K562 (cell line): ENCODE data around the gene NPM3. TPM values are rescaled to one million over a fixed set of nuclear protein-coding genes. Genes with fewer than 3 reads are reported as not detected.
A peak's percentile ranks its signal among the peaks of the same experiment; 100 is the strongest.

Experiments used
- C11orf30 ChIP-seq: fragments of 450-650 bp; IDR thresholded peaks from 2 replicates; pipeline ENCODE4 v1.6.1; 2016; ENCODE audit warnings: low read depth, mild to moderate bottlenecking
- CREB3 ChIP-seq: fragments of 450-650 bp; conservative IDR thresholded peaks from 2 replicates; pipeline ENCODE4 v1.6.1; 2016; ENCODE audit warnings: missing genetic modification characterization, low read depth, mild to moderate bottlenecking, missing compliant biosample characterization, moderate library complexity
- HDGF ChIP-seq: fragments of 450-650 bp; IDR thresholded peaks from 2 replicates; pipeline ENCODE4 v1.6.1; 2016
- KAT8 ChIP-seq: fragments of 450-650 bp; IDR thresholded peaks from 2 replicates; pipeline ENCODE4 v1.6.1; 2016; ENCODE audit warnings: low read depth, mild to moderate bottlenecking
- PKNOX1 ChIP-seq: fragments of 450-650 bp; IDR thresholded peaks from 2 replicates; pipeline ENCODE4 v1.6.1; 2016
- SAFB ChIP-seq: fragments of 200-400 bp; formaldehyde crosslinking; IDR thresholded peaks from 2 replicates; pipeline ENCODE4 v1.6.1; 2017; ENCODE audit warnings: low read depth, low read length, borderline replicate concordance
- SAFB2 ChIP-seq: fragments of 200-400 bp; formaldehyde crosslinking; IDR thresholded peaks from 2 replicates; pipeline ENCODE4 v1.6.1; 2018; ENCODE audit warnings: borderline replicate concordance, low read length, low read depth, moderate library complexity; ENCODE audit not compliant: severe bottlenecking
- SIN3A ChIP-seq, 2 experiments: fragments of 150-350 bp in 1 of 2; IDR thresholded peaks; 2 replicates each; pipeline ENCODE4 v1.6.1; 2011 to 2016; ENCODE audit warnings: borderline replicate concordance in 2 of 2, low read depth in 2 of 2, low read length in 2 of 2, mild to moderate bottlenecking in 2 of 2, moderate library complexity in 2 of 2; ENCODE audit not compliant: control insufficient read depth in 1 of 2
- SIX5 ChIP-seq, 2 experiments: IDR thresholded peaks; 2 replicates each; pipeline ENCODE4 v1.6.1; 2011; ENCODE audit warnings: low read length in 2 of 2, borderline replicate concordance in 1 of 2, low read depth in 1 of 2, mild to moderate bottlenecking in 1 of 2, moderate library complexity in 1 of 2; ENCODE audit not compliant: insufficient read depth in 1 of 2
- SMARCA4 ChIP-seq: fragments of 450-650 bp; IDR thresholded peaks from 2 replicates; pipeline ENCODE4 v1.6.1; 2016
- SMC3 ChIP-seq: conservative IDR thresholded peaks from 2 replicates; pipeline ENCODE4 v1.6.1; 2011; ENCODE audit warnings: low read depth, low read length, improper control_type of control experiment; ENCODE audit not compliant: insufficient read depth
- THAP7 ChIP-seq: fragments of 250-450 bp; sonication (Bioruptor Pico); IDR thresholded peaks from 2 replicates; pipeline ENCODE4 v1.5.0; 2021
- TRIM24 ChIP-seq, 2 experiments: fragments of 450-650 bp; IDR thresholded peaks; 2 replicates each; pipeline ENCODE4 v1.6.1; 2016
- TRIM25 ChIP-seq: fragments of 450-650 bp; IDR thresholded peaks from 2 replicates; pipeline ENCODE4 v1.7.0; 2016; ENCODE audit warnings: borderline replicate concordance
- XRCC5 ChIP-seq: fragments of 200-400 bp; formaldehyde crosslinking; IDR thresholded peaks from 2 replicates; pipeline ENCODE4 v1.6.1; 2017; ENCODE audit warnings: low read depth, mild to moderate bottlenecking, low read length
- ZNF143 ChIP-seq: sonication (generic); formaldehyde crosslinking; IDR thresholded peaks from 2 replicates; pipeline ENCODE4 v1.9.0; 2022; ENCODE audit warnings: mild to moderate bottlenecking, missing genetic modification reagents
- ZNF282 ChIP-seq: sonication (generic); formaldehyde crosslinking; IDR thresholded peaks from 2 replicates; pipeline ENCODE4 v1.8.1; 2023; ENCODE audit warnings: missing genetic modification reagents
- ZNF551 ChIP-seq: fragments of 250-450 bp; sonication (Bioruptor Pico); IDR thresholded peaks from 2 replicates; pipeline ENCODE4 v1.5.0; 2021; ENCODE audit warnings: mild to moderate bottlenecking, moderate library complexity
- polyA plus RNA-seq, 8 experiments: library from polyadenylated mRNA; depleted of rRNA in 4 of 8; stranded (reverse) in 5 of 8; unstranded in 3 of 8; fragments of >200 nt; fragmentation: Nextera tagmentation in 2 of 8; fragmentation: Illumina TruSeq in 1 of 8; extraction: Ambion mirVana in 2 of 8; extraction: Trizol in 1 of 8; gene quantifications; 2 replicates each; pipeline versions ENCODE4 v1.2.1 to v1.2.3, GENCODE V29; 2011 to 2014; ENCODE audit warnings: inconsistent platforms in 1 of 8, missing spikeins in 1 of 8
- total RNA-seq, 7 experiments: library from RNA; depleted of rRNA in 6 of 7; stranded (reverse); fragments of >200 nt in 6 of 7; fragmentation: Illumina TruSeq in 2 of 7; extraction: Trizol in 2 of 7; gene quantifications; 2 replicates each; pipeline versions ENCODE4 v1.2.1 to v1.2.3, GENCODE V29; 2011 to 2021; ENCODE audit warnings: low replicate concordance in 1 of 7

Gene NPM3
- total and polyA plus RNA-seq, 9 of the 15 experiments (the other 6 are each of a cell fraction or from before 2014, with no cell fraction given), result 15.2 to 239 (median 114) TPM

GRCh38 chr10:101824736-101825135 lies 41.5 kb upstream of the NPM3 start (continued):
- TF ChIP-seq ZNF551 (CRISPR knock-in tag) (no peak), C11orf30 (peak; percentile 52), XRCC5 (no peak), ZNF282 (no peak), SIN3A (IDR thresholded peaks at IDR 0.05; ENCODE audit: borderline replicate concordance in 2 of 2, control insufficient read depth in 1 of 2, low read depth in 2 of 2, low read length in 2 of 2) (no peak), SIX5 (IDR thresholded peaks at IDR 0.05; ENCODE audit: borderline replicate concordance in 1 of 2, insufficient read depth in 1 of 2, low read depth in 1 of 2, low read length in 2 of 2) (no peak), KAT8 (no peak), THAP7 (CRISPR knock-in tag) (no peak), TRIM25 (no peak), CREB3 (no peak), SAFB (no peak), SMC3 (no peak), SAFB2 (no peak), ZNF143 (CRISPR knock-in tag) (no peak), TRIM24 (IDR thresholded peaks at IDR 0.05) (peak in 1 of 2 experiments; percentile 49; a peak in 1 of 4 replicates), HDGF (no peak), PKNOX1 (no peak), SMARCA4 (peak; percentile 95)
